ENCODE measurements around the gene TMEM131L.
"Not testable (repeated sequence)": the region's sequence is repeated elsewhere in the genome, so short reads cannot be mapped to it uniquely, and the experiment has no call there.

The TMEM131L gene

GRCh38 chr4:153539422-153539821 is 73.3 kb downstream of the TMEM131L start:
- in situ Hi-C loops (cut with MboI; ENCODE audit: low sequenced_read_pairs): no loop called here

- in situ Hi-C loops (cut with MboI; ENCODE audit: low sequenced_read_pairs): no loop called here
Measured at GRCh38 chr4:153541456-153542096, 75.4 kb downstream of the TMEM131L start.

GRCh38 chr4:153542131-153542530 is 76.0 kb downstream of the TMEM131L start:
- in situ Hi-C loops (cut with MboI; ENCODE audit: low sequenced_read_pairs): no loop called here

- in situ Hi-C loops (cut with MboI; ENCODE audit: low sequenced_read_pairs): no loop called here
Measured at GRCh38 chr4:153542834-153543233, 76.7 kb downstream of the TMEM131L start.

- in situ Hi-C loops (cut with MboI; ENCODE audit: low sequenced_read_pairs): no loop called here
Measured at GRCh38 chr4:153543351-153543750, 77.2 kb downstream of the TMEM131L start.

- in situ Hi-C loops (cut with MboI; ENCODE audit: low sequenced_read_pairs): no loop called here
Measured at GRCh38 chr4:153545822-153546221, 79.7 kb downstream of the TMEM131L start.

- in situ Hi-C loops (cut with MboI; ENCODE audit: low sequenced_read_pairs): no loop called here
Measured at GRCh38 chr4:153546280-153546679, 80.1 kb downstream of the TMEM131L start.

GRCh38 chr4:153547520-153547919 is 81.4 kb downstream of the TMEM131L start:
- in situ Hi-C loops (cut with MboI; ENCODE audit: low sequenced_read_pairs): no loop called here

GRCh38 chr4:153548907-153549306 is 82.7 kb downstream of the TMEM131L start:
- in situ Hi-C loops (cut with MboI; ENCODE audit: low sequenced_read_pairs): not testable (repeated sequence)

GRCh38 chr4:153549405-153549804 is 83.2 kb downstream of the TMEM131L start:
- in situ Hi-C loops (cut with MboI; ENCODE audit: low sequenced_read_pairs): no loop called here

- in situ Hi-C loops (cut with MboI; ENCODE audit: low sequenced_read_pairs): no loop called here
Measured at GRCh38 chr4:153553155-153553818, 87.1 kb downstream of the TMEM131L start.

GRCh38 chr4:153553819-153554170 is 87.6 kb downstream of the TMEM131L start:
- in situ Hi-C loops (cut with MboI; ENCODE audit: low sequenced_read_pairs): no loop called here

- in situ Hi-C loops (cut with MboI; ENCODE audit: low sequenced_read_pairs): no loop called here
Measured at GRCh38 chr4:153555730-153556434, 89.7 kb downstream of the TMEM131L start.

GRCh38 chr4:153556435-153556815 is 90.3 kb downstream of the TMEM131L start:
- in situ Hi-C loops (cut with MboI; ENCODE audit: low sequenced_read_pairs): no loop called here

- in situ Hi-C loops (cut with MboI; ENCODE audit: low sequenced_read_pairs): no loop called here
Measured at GRCh38 chr4:153560908-153561307, 94.7 kb downstream of the TMEM131L start.

GRCh38 chr4:153564630-153565525 is 98.7 kb downstream of the TMEM131L start:
- in situ Hi-C loops (cut with MboI; ENCODE audit: low sequenced_read_pairs): no loop called here

GRCh38 chr4:153566631-153567150 is 100.5 kb downstream of the TMEM131L start:
- in situ Hi-C loops (cut with MboI; ENCODE audit: low sequenced_read_pairs): no loop called here

GRCh38 chr4:153567660-153568059 is 101.5 kb downstream of the TMEM131L start:
- in situ Hi-C loops (cut with MboI; ENCODE audit: low sequenced_read_pairs): not testable (repeated sequence)

GRCh38 chr4:153570228-153570973 is 104.2 kb downstream of the TMEM131L start:
- in situ Hi-C loops (cut with MboI; ENCODE audit: low sequenced_read_pairs): no loop called here

GRCh38 chr4:153571006-153571545 is 104.9 kb downstream of the TMEM131L start:
- in situ Hi-C loops (cut with MboI; ENCODE audit: low sequenced_read_pairs): no loop called here
